GM18505 (cell line): Measurements from ENCODE around the gene DNAH9.

Source experiments
- ATAC-seq: cut with Tn5 transposase; IDR thresholded peaks from one replicate; pipeline ENCODE4 v1.9.1; 2021; ENCODE audit not compliant: unreplicated experiment
- POLR2A ChIP-seq: IDR thresholded peaks from 4 replicates; pipeline ENCODE4 v1.6.1; 2011; ENCODE audit warnings: borderline replicate concordance; ENCODE audit not compliant: insufficient read depth, insufficient read length; ENCODE audit errors: extremely low read depth

The DNAH9 gene

GRCh38 chr17:11836508-11836907 lies 238.2 kb downstream of the DNAH9 start:
- no peak for TF ChIP-seq POLR2A
- no peak for ATAC-seq

GRCh38 chr17:11840052-11840451 lies 241.8 kb downstream of the DNAH9 start:
- no peak for ATAC-seq
- TF ChIP-seq POLR2A = no peak

- no peak for TF ChIP-seq POLR2A
- no peak for ATAC-seq
Measured at GRCh38 chr17:11840831-11841230, 242.6 kb downstream of the DNAH9 start.

- no peak for TF ChIP-seq POLR2A
- ATAC-seq = no peak
Measured at GRCh38 chr17:11848330-11848729, 250.1 kb downstream of the DNAH9 start.

- TF ChIP-seq POLR2A = no peak
- no peak for ATAC-seq
Measured at GRCh38 chr17:11852231-11852630, 254.0 kb downstream of the DNAH9 start.

DNA sequence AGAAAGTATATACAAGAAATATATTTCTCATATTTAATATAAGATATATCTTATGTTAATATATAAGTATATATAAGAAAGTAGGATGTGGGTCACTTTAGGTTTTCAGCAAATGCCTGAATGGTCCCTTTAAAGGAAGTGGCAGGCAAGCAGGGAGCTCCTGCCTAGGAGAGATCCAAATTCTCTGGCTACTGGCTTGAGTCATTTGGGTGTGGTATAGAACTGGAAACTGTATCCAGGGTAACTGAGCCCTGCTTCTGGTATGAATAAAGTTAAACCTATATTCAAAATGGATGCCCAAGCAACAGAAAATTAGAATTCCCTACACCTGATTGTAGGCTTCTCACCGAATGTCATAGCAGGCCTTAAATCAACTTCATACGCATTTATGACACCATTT lies 254.6 kb downstream of the DNAH9 start:
- ATAC-seq = no peak
- TF ChIP-seq POLR2A = no peak

GRCh38 chr17:11853321-11854151 lies 255.3 kb downstream of the DNAH9 start:
- no peak for TF ChIP-seq POLR2A
- ATAC-seq = no peak

DNA sequence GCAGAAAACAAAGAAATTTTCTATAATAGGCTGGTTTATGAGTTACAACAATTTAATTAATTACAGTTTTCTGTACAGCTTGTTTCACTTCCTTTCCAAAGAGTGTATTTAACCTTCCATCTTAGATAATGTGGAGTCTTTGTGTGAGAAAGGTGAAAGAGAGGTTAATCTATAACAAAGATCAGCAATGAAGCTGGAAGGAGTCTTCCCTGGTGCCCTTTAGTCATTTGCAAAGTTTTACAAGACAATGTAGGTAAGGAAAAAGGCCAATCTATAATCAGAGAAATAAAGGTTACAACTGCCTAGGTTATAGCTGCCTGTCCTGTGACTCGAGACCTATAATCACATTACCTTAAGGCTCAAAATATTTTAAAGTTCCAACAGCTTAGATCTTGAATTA lies 257.0 kb downstream of the DNAH9 start:
- no peak for TF ChIP-seq POLR2A
- no peak for ATAC-seq

DNA sequence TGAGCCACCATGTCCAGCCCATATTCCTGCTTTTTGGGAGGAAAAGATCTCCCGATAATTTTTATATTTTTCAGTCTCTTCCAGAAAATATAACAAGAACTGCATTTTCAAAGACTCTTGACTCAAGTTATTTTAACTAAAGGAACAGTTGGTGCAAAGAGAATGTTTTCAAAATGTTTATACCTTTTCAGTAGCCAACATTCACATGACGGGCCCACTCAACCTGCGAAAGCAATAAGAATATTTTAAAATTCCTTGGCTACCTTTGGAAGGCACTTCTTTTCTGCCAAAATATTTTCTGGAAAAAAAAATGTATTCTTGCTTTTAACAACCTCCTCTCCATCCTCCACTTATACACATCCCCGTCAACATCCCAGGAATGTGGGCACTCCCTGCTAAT lies 258.7 kb downstream of the DNAH9 start:
- no peak for TF ChIP-seq POLR2A
- no peak for ATAC-seq

GRCh38 chr17:11869680-11870394 lies 271.6 kb downstream of the DNAH9 start:
- TF ChIP-seq POLR2A = no peak
- ATAC-seq = no peak

- no peak for ATAC-seq
- TF ChIP-seq POLR2A = no peak
Measured at GRCh38 chr17:11871773-11872172, 273.5 kb downstream of the DNAH9 start.

DNA sequence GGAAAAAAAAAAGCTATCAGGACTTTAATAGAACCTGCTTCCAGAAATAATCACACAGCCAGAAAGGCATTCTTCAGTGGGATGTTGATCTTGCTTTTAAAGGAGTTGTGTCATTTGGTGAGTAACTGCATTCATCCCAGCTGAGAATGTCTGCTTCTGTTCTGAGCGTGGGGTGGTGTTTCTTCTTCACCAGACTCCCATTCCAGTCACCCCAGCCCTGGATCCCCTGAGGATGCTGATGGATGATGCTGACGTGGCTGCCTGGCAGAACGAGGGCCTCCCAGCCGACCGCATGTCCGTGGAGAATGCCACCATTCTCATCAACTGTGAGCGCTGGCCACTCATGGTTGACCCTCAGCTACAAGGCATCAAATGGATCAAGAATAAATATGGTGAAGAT lies 276.5 kb downstream of the DNAH9 start:
- TF ChIP-seq POLR2A = no peak
- ATAC-seq = no peak

DNA sequence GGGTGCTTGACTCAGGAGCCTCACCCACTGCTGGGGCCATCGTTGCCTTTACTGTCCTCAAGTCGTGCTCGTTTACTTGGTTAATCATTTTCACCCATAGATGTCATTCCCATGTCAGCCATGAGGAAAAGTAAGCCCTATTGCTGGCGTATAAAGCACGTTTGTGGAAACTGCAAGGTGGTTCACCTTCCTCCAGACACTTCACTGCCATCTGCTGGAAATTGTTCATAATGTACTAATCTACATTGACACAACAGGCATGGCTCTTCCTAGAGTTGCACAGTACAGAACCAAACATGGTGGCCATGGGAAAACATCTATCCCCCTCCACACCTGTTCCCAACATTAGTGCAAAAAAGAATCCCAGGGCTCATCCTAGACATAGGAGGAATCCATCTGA lies 282.4 kb downstream of the DNAH9 start:
- no peak for TF ChIP-seq POLR2A
- ATAC-seq = no peak

GRCh38 chr17:11882716-11883115 lies 284.4 kb downstream of the DNAH9 start:
- ATAC-seq = no peak
- TF ChIP-seq POLR2A = no peak

- TF ChIP-seq POLR2A = no peak
- ATAC-seq = no peak
Measured at GRCh38 chr17:11885051-11885450, 286.8 kb downstream of the DNAH9 start.

GRCh38 chr17:11889266-11889665 lies 291.0 kb downstream of the DNAH9 start:
- ATAC-seq = no peak
- TF ChIP-seq POLR2A = no peak
